WTC11 (cell line): ENCODE measurements around the gene SERTAD4. TPM values are rescaled to one million over a fixed set of nuclear protein-coding genes. Genes with fewer than 3 reads are reported as not detected.

Source experiments
- ATAC-seq: fragments of 200-7000 bp; cut with Tn5 transposase; 2 replicates; pipeline ENCODE4 v1.10.0; 2021; ENCODE audit warnings: mild to moderate bottlenecking, moderate library complexity
- CTCF ChIA-PET: fragments of 300-600 bp; sonication (Branson Sonifier 250); formaldehyde crosslinking; loops from one replicate; lab custom pipeline; 2021; ENCODE audit warnings: antibody characterized with exemption; lab: Charles Lee
- POLR2A ChIA-PET: fragments of 350-600 bp; sonication (Branson Sonifier 250); formaldehyde crosslinking; loops from one replicate; lab custom pipeline; 2021; ENCODE audit warnings: antibody characterized with exemption; lab: Charles Lee
- DNase-seq: peaks from one replicate; pipeline ENCODE4 v3.0.0; 2021; ENCODE audit warnings: low spot score
- H3K27ac Mint-ChIP-seq: 2 replicates; pipeline ENCODE4 v1.8.0; 2021; ENCODE audit warnings: mixed read lengths
- H3K27me3 Mint-ChIP-seq: 2 replicates; pipeline ENCODE4 v1.8.0; 2021; ENCODE audit warnings: low read depth, mild to moderate bottlenecking, moderate library complexity, mixed read lengths
- H3K36me3 Mint-ChIP-seq: 2 replicates; pipeline ENCODE4 v1.8.0; 2021; ENCODE audit warnings: mixed read lengths
- H3K4me1 Mint-ChIP-seq: 2 replicates; pipeline ENCODE4 v1.8.0; 2022; ENCODE audit warnings: mixed read lengths
- H3K4me3 Mint-ChIP-seq: 2 replicates; pipeline ENCODE4 v1.8.0; 2021; ENCODE audit warnings: mild to moderate bottlenecking, moderate library complexity, mixed read lengths
- H3K9me3 Mint-ChIP-seq: 2 replicates; pipeline ENCODE4 v1.8.0; 2021; ENCODE audit warnings: mixed read lengths
- CDX4 ChIP-seq: fragments of 250-450 bp; sonication (Bioruptor Pico); IDR thresholded peaks from 2 replicates; pipeline ENCODE4 v1.9.0; 2021; ENCODE audit warnings: moderate library complexity, mild to moderate bottlenecking, inconsistent platforms, borderline replicate concordance
- CREM ChIP-seq: sonication (generic); formaldehyde crosslinking; IDR thresholded peaks from 2 replicates; pipeline ENCODE4 v1.8.1; 2022; ENCODE audit warnings: mild to moderate bottlenecking, missing genetic modification reagents, moderate library complexity
- ELF4 ChIP-seq: sonication (generic); formaldehyde crosslinking; IDR thresholded peaks from 2 replicates; pipeline ENCODE4 v1.8.1; 2022; ENCODE audit warnings: low read depth, mild to moderate bottlenecking, moderate library complexity, missing genetic modification reagents
- ETV6 ChIP-seq: sonication (generic); formaldehyde crosslinking; IDR thresholded peaks from 2 replicates; pipeline ENCODE4 v1.8.1; 2022; ENCODE audit warnings: mild to moderate bottlenecking, missing genetic modification reagents
- FOXP1 ChIP-seq: sonication (generic); formaldehyde crosslinking; IDR thresholded peaks from 2 replicates; pipeline ENCODE4 v1.8.0; 2022; ENCODE audit warnings: missing genetic modification reagents, mild to moderate bottlenecking, moderate library complexity, borderline replicate concordance
- GABPB1 ChIP-seq: sonication (generic); formaldehyde crosslinking; IDR thresholded peaks from 2 replicates; pipeline ENCODE4 v1.8.1; 2023; ENCODE audit warnings: mild to moderate bottlenecking, missing genetic modification reagents
- GTF2I ChIP-seq: fragments of 250-450 bp; sonication (Bioruptor Pico); conservative IDR thresholded peaks from 2 replicates; pipeline ENCODE4 v1.4.0; 2021; ENCODE audit warnings: mild to moderate bottlenecking
- HMGA2 ChIP-seq: fragments of 250-450 bp; sonication (Bioruptor Pico); IDR thresholded peaks from 2 replicates; pipeline ENCODE4 v1.4.0; 2021; ENCODE audit warnings: mild to moderate bottlenecking, moderate library complexity
- KAT7 ChIP-seq: sonication (generic); formaldehyde crosslinking; IDR thresholded peaks from 2 replicates; pipeline ENCODE4 v1.8.1; 2023; ENCODE audit warnings: missing genetic modification reagents, mild to moderate bottlenecking, borderline replicate concordance
- MXD4 ChIP-seq: fragments of 250-450 bp; sonication (Bioruptor Pico); IDR thresholded peaks from 2 replicates; pipeline ENCODE4 v1.8.0; 2021; ENCODE audit warnings: mild to moderate bottlenecking, moderate library complexity, borderline replicate concordance
- NFE2L1 ChIP-seq: sonication (generic); formaldehyde crosslinking; IDR thresholded peaks from 2 replicates; pipeline ENCODE4 v1.8.1; 2023; ENCODE audit warnings: missing genetic modification reagents
- NR1H2 ChIP-seq: sonication (generic); formaldehyde crosslinking; IDR thresholded peaks from 2 replicates; pipeline ENCODE4 v1.9.0; 2021; ENCODE audit warnings: mild to moderate bottlenecking, moderate library complexity, missing genetic modification reagents
- ZNF232 ChIP-seq: sonication (generic); formaldehyde crosslinking; IDR thresholded peaks from 2 replicates; pipeline ENCODE4 v1.8.0; 2022; ENCODE audit warnings: mild to moderate bottlenecking, missing genetic modification reagents
- ZNF281 ChIP-seq: sonication (generic); formaldehyde crosslinking; IDR thresholded peaks from 2 replicates; pipeline ENCODE4 v1.8.0; 2023; ENCODE audit warnings: mild to moderate bottlenecking, missing genetic modification reagents
- ZNF423 ChIP-seq: fragments of 250-450 bp; sonication (Bioruptor Pico); IDR thresholded peaks from 2 replicates; pipeline ENCODE4 v2.1.2; 2022; ENCODE audit warnings: mild to moderate bottlenecking, moderate library complexity
- ZNF425 ChIP-seq: fragments of 250-450 bp; sonication (Bioruptor Pico); conservative IDR thresholded peaks from 2 replicates; pipeline ENCODE4 v1.9.0; 2021; ENCODE audit warnings: mild to moderate bottlenecking
- total RNA-seq: library from RNA; stranded (reverse); gene quantifications from 3 replicates; pipeline ENCODE4 v1.2.3, GENCODE V29; 2021
- TF ChIP-seq, protein P1 (sequence below): sonication (generic); formaldehyde crosslinking; IDR thresholded peaks from 2 replicates; pipeline ENCODE4 v1.8.0; 2022; ENCODE audit warnings: missing genetic modification reagents
- TF ChIP-seq, protein P2 (sequence below): sonication (generic); formaldehyde crosslinking; IDR thresholded peaks from 2 replicates; pipeline ENCODE4 v1.8.0; 2022; ENCODE audit warnings: mild to moderate bottlenecking, missing genetic modification reagents
- TF ChIP-seq, protein P3 (sequence below): fragments of 250-450 bp; sonication (Bioruptor Pico); IDR thresholded peaks from 2 replicates; pipeline ENCODE4 v1.8.0; 2021; ENCODE audit warnings: mild to moderate bottlenecking

The SERTAD4 gene
- total RNA-seq, 1 experiment from 2014 or later, result 4.6 TPM

GRCh38 chr1:210252621-210253051 is 20.0 kb downstream of the SERTAD4 start:
- no peaks in the 10 kb centered on the region for H3K36me3 Mint-ChIP-seq
- DNase-seq (peak; percentile 79), ATAC-seq (peak; percentile 57)
- H3K27ac Mint-ChIP-seq, result 0 out of 2 replicates have a peak overlapping the region, but pooled peaks have one; percentile 88
- ChIA-PET POLR2A (interaction anchor here (0.7 to 3.2 kb wide), 10 partner anchors 10 to 207 kb away, joined by 3 to 25 read pairs (median 6); partner anchors contain the start of gene SERTAD4), CTCF (interaction anchor here (0.5 to 5.0 kb wide), 16 partner anchors 9 to 896 kb away, joined by 3 to 70 read pairs (median 5); no protein-coding TSS in a partner anchor)
- peaks cover 17% of the 10 kb centered on the region for H3K27me3 Mint-ChIP-seq
- no peaks in the 10 kb centered on the region for H3K9me3 Mint-ChIP-seq
- H3K4me1 Mint-ChIP-seq, result peaks cover 29% of the 10 kb centered on the region
- TF ChIP-seq, protein P1, sequence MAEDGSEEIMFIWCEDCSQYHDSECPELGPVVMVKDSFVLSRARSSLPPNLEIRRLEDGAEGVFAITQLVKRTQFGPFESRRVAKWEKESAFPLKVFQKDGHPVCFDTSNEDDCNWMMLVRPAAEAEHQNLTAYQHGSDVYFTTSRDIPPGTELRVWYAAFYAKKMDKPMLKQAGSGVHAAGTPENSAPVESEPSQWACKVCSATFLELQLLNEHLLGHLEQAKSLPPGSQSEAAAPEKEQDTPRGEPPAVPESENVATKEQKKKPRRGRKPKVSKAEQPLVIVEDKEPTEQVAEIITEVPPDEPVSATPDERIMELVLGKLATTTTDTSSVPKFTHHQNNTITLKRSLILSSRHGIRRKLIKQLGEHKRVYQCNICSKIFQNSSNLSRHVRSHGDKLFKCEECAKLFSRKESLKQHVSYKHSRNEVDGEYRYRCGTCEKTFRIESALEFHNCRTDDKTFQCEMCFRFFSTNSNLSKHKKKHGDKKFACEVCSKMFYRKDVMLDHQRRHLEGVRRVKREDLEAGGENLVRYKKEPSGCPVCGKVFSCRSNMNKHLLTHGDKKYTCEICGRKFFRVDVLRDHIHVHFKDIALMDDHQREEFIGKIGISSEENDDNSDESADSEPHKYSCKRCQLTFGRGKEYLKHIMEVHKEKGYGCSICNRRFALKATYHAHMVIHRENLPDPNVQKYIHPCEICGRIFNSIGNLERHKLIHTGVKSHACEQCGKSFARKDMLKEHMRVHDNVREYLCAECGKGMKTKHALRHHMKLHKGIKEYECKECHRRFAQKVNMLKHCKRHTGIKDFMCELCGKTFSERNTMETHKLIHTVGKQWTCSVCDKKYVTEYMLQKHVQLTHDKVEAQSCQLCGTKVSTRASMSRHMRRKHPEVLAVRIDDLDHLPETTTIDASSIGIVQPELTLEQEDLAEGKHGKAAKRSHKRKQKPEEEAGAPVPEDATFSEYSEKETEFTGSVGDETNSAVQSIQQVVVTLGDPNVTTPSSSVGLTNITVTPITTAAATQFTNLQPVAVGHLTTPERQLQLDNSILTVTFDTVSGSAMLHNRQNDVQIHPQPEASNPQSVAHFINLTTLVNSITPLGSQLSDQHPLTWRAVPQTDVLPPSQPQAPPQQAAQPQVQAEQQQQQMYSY (CRISPR knock-in tag), result no peak
- TF ChIP-seq GABPB1 (no peak), CREM (CRISPR knock-in tag) (0 out of 2 replicates have a peak, but pooled peaks have one; percentile 16), FOXP1 (no peak), ZNF423 (CRISPR knock-in tag) (0 out of 2 replicates have a peak, but pooled peaks have one; percentile 13)
- H3K4me3 Mint-ChIP-seq, result peak overlapping the region; percentile 85

DNA sequence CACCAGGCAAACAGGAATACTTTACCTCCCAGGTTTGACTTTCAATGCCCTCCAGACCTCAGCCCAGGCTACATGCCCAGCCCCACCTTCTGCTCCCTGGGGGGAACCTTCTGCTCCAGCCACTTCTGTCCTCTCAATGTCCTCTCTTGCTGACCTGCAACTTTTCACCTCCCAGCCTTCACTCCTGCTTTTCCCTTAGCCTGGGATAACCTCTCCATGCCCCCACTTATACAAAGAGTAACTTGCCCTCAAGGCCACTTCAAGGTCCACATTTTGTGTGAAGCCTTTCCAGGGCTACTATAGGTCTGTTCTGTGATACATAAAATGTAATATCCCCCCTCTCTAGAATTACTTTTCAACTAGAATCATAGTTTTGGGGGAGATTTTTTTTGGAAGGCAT is 21.7 kb downstream of the SERTAD4 start:
- no peaks in the 10 kb centered on the region for H3K9me3 Mint-ChIP-seq
- POLR2A ChIA-PET, result no interaction called here
- DNase-seq, result no peak
- H3K4me3 Mint-ChIP-seq, result no peak overlapping the region
- ATAC-seq, result no peak
- no peaks in the 10 kb centered on the region for H3K36me3 Mint-ChIP-seq
- TF ChIP-seq, protein P2, sequence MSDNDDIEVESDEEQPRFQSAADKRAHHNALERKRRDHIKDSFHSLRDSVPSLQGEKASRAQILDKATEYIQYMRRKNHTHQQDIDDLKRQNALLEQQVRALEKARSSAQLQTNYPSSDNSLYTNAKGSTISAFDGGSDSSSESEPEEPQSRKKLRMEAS (CRISPR knock-in tag), result no peak
- TF ChIP-seq NFE2L1 (CRISPR knock-in tag) (no peak), KAT7 (no peak), ZNF425 (CRISPR knock-in tag) (no peak), GTF2I (CRISPR knock-in tag) (no peak), ELF4 (CRISPR knock-in tag) (no peak), ZNF281 (CRISPR knock-in tag) (no peak), CDX4 (CRISPR knock-in tag) (no peak), HMGA2 (CRISPR knock-in tag) (no peak), ETV6 (CRISPR knock-in tag) (no peak), MXD4 (CRISPR knock-in tag) (no peak), NR1H2 (CRISPR knock-in tag) (no peak), ZNF232 (CRISPR knock-in tag) (no peak)
- TF ChIP-seq, protein P3, sequence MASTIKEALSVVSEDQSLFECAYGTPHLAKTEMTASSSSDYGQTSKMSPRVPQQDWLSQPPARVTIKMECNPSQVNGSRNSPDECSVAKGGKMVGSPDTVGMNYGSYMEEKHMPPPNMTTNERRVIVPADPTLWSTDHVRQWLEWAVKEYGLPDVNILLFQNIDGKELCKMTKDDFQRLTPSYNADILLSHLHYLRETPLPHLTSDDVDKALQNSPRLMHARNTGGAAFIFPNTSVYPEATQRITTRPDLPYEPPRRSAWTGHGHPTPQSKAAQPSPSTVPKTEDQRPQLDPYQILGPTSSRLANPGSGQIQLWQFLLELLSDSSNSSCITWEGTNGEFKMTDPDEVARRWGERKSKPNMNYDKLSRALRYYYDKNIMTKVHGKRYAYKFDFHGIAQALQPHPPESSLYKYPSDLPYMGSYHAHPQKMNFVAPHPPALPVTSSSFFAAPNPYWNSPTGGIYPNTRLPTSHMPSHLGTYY (CRISPR knock-in tag), result no peak
- TF ChIP-seq, protein P1 (CRISPR knock-in tag), result no peak
- peaks cover 34% of the 10 kb centered on the region for H3K4me1 Mint-ChIP-seq
- peaks cover 17% of the 10 kb centered on the region for H3K27me3 Mint-ChIP-seq
- CTCF ChIA-PET, result interaction anchor here (2.1 to 5.0 kb wide), 3 partner anchors 11 to 120 kb away, joined by 5 to 70 read pairs (median 12); no protein-coding TSS in a partner anchor
- H3K27ac Mint-ChIP-seq, result no peak overlapping the region
